DND-41 (cell line): Measurements from ENCODE around the gene ANXA2.

Source experiments
- ATAC-seq: fragments of 200-7000 bp; cut with Tn5 transposase; 3 replicates; pipeline ENCODE4 v1.9.1; 2021; ENCODE audit warnings: low read depth; ENCODE audit not compliant: insufficient read depth
- DNase-seq: peaks from one replicate; pipeline ENCODE4 v3.0.0-alpha.2; 2020
- H2AFZ ChIP-seq: 2 replicates; pipeline ENCODE4 v1.6.0; 2012; ENCODE audit warnings: low read depth, low read length
- H3K27ac ChIP-seq: 2 replicates; pipeline ENCODE4 v1.5.1; 2012; ENCODE audit warnings: low read length, inconsistent platforms
- H3K27me3 ChIP-seq: fragments of 200-600 bp; sonication (generic); 2 replicates; pipeline ENCODE4 v1.6.0; 2012; ENCODE audit warnings: low read length, mild to moderate bottlenecking, inconsistent platforms; ENCODE audit not compliant: insufficient read depth, poor library complexity
- H3K36me3 ChIP-seq: 2 replicates; pipeline ENCODE4 v1.5.1; 2012; ENCODE audit warnings: low read length, inconsistent platforms; ENCODE audit not compliant: insufficient read depth
- H3K4me1 ChIP-seq: 2 replicates; pipeline ENCODE4 v1.5.1; 2012; ENCODE audit warnings: mild to moderate bottlenecking, low read length; ENCODE audit not compliant: insufficient read depth
- H3K4me2 ChIP-seq: 2 replicates; pipeline ENCODE4 v1.6.0; 2012; ENCODE audit warnings: mild to moderate bottlenecking, moderate library complexity, low read length, inconsistent platforms; ENCODE audit not compliant: insufficient read depth
- H3K4me3 ChIP-seq, 2 experiments: fragments of 200-600 bp in 1 of 2; shearing (Covaris generic) in 1 of 2; 2 replicates each; pipeline ENCODE4 v1.5.1; 2012 to 2016; ENCODE audit warnings: inconsistent platforms in 2 of 2, low read length in 2 of 2, mild to moderate bottlenecking in 2 of 2, low read depth in 1 of 2, moderate library complexity in 1 of 2
- H3K79me2 ChIP-seq: 2 replicates; pipeline ENCODE4 v1.6.0; 2012; ENCODE audit warnings: low read length, inconsistent platforms; ENCODE audit not compliant: insufficient read depth
- H3K9ac ChIP-seq: 2 replicates; pipeline ENCODE4 v1.6.0; 2012; ENCODE audit warnings: low read depth, mild to moderate bottlenecking, inconsistent platforms, low read length, moderate library complexity
- H3K9me3 ChIP-seq: 2 replicates; pipeline ENCODE4 v1.5.1; 2012; ENCODE audit warnings: low read length, moderate library complexity, mild to moderate bottlenecking, inconsistent platforms; ENCODE audit not compliant: insufficient read depth, severe bottlenecking
- H4K20me1 ChIP-seq: 2 replicates; pipeline ENCODE4 v1.6.0; 2012; ENCODE audit warnings: low read length; ENCODE audit not compliant: insufficient read depth
- EZH2 ChIP-seq: IDR thresholded peaks from 3 replicates; pipeline ENCODE4 v1.6.1; 2012; ENCODE audit warnings: borderline replicate concordance, low read depth, mild to moderate bottlenecking, moderate library complexity, low read length, inconsistent platforms; ENCODE audit not compliant: severe bottlenecking
- TF ChIP-seq, protein P1 (sequence below): IDR thresholded peaks from 2 replicates; pipeline ENCODE4 v1.5.1; 2012; ENCODE audit warnings: borderline replicate concordance, low read length, moderate library complexity, mild to moderate bottlenecking; ENCODE audit not compliant: poor library complexity, severe bottlenecking; ENCODE audit errors: extremely low read depth

Gene ANXA2

DNA sequence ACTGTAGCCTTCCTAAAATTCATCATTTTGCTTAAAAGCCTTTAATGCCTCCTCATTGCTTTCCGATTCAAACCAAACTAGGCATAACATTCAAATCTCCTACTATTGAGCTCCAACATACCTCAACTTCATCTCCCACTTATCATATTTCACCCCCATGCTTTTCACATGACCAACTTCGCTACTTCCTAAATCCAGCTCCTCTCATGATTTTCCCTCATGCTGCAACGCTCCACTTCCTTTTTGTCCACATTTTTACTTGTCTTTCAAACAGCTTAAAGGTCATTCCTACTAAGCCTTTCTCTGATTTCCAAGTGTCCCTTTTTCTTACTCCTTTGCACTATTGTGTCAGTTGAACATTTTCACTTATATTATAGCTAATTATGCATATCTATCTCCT lies 20.3 kb upstream of the ANXA2 start:
- no peak overlapping the region for H3K27ac ChIP-seq
- ATAC-seq = no peak
- TF ChIP-seq, protein P1, sequence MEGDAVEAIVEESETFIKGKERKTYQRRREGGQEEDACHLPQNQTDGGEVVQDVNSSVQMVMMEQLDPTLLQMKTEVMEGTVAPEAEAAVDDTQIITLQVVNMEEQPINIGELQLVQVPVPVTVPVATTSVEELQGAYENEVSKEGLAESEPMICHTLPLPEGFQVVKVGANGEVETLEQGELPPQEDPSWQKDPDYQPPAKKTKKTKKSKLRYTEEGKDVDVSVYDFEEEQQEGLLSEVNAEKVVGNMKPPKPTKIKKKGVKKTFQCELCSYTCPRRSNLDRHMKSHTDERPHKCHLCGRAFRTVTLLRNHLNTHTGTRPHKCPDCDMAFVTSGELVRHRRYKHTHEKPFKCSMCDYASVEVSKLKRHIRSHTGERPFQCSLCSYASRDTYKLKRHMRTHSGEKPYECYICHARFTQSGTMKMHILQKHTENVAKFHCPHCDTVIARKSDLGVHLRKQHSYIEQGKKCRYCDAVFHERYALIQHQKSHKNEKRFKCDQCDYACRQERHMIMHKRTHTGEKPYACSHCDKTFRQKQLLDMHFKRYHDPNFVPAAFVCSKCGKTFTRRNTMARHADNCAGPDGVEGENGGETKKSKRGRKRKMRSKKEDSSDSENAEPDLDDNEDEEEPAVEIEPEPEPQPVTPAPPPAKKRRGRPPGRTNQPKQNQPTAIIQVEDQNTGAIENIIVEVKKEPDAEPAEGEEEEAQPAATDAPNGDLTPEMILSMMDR = no peak
- TF ChIP-seq EZH2 = no peak

DNA sequence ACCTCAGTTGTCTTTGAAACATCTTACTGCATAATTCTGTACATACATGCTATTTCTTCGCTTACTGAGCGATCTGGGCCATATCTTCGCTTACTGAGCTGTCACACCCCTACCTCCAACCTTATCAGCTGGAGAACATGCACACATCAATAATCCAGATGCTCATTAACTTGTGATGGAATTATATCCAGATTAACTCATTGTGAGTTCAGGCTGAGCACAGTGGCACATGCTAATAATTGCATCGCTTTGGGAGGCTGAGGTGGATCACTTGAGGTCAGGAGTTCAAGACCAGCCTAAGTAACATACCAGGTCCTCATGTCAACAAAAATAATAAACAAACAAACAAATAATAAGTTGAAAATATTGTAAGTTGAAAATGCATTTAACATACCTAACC lies 19.3 kb upstream of the ANXA2 start:
- no peak overlapping the region for H2AFZ ChIP-seq
- TF ChIP-seq EZH2 = no peak
- TF ChIP-seq, protein P1 = no peak
- no peaks in the 10 kb centered on the region for H4K20me1 ChIP-seq
- ATAC-seq = no peak
- H3K27me3 ChIP-seq = no peaks in the 10 kb centered on the region
- H3K27ac ChIP-seq = no peak overlapping the region
- no peak overlapping the region for H3K4me2 ChIP-seq
- H3K9me3 ChIP-seq = no peaks in the 10 kb centered on the region
- H3K79me2 ChIP-seq = no peaks in the 10 kb centered on the region
- no peak overlapping the region for H3K9ac ChIP-seq
- DNase-seq = no peak
- H3K36me3 ChIP-seq = 0 out of 2 replicates have a peak, but pooled peaks cover 3% of the 10 kb centered on the region
- no peaks in the 10 kb centered on the region for H3K4me1 ChIP-seq
- no peak overlapping the region for H3K4me3 ChIP-seq

More for the DNA sequence above, 20.3 kb upstream of the ANXA2 start:
- H3K9ac ChIP-seq = no peak overlapping the region
- H3K4me2 ChIP-seq = no peak overlapping the region
- H3K4me1 ChIP-seq = no peaks in the 10 kb centered on the region
- no peaks in the 10 kb centered on the region for H3K9me3 ChIP-seq
- DNase-seq = no peak
- H3K36me3 ChIP-seq = peaks cover 9% of the 10 kb centered on the region; the same call in 1 of the 2 replicates
- no peaks in the 10 kb centered on the region for H3K79me2 ChIP-seq
- H2AFZ ChIP-seq = no peak overlapping the region
- H4K20me1 ChIP-seq = no peaks in the 10 kb centered on the region
- no peak overlapping the region for H3K4me3 ChIP-seq
- no peaks in the 10 kb centered on the region for H3K27me3 ChIP-seq

DNA sequence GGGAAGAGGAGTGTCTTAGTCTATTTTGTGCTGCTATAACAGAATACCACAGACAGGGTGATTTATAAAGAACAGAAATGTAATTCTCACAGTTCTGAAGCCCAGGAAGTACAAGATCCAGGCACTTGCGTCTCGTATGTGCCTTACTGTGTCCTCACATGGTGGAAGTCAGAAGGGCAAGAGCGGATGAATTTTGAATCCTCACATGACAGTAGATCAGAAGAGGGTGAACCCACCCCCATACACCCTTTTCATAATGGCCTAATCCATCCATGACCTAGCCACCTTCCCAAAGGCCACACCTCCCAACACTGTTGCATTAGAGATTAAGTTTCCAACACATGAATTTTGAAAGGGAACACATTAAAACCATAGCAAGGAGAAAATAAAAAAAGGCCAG lies 18.7 kb upstream of the ANXA2 start:
- no peak overlapping the region for H3K4me2 ChIP-seq
- no peaks in the 10 kb centered on the region for H3K4me1 ChIP-seq
- no peak for ATAC-seq
- no peak overlapping the region for H2AFZ ChIP-seq
- H3K79me2 ChIP-seq = no peaks in the 10 kb centered on the region
- H3K9ac ChIP-seq = no peak overlapping the region
- H3K9me3 ChIP-seq = no peaks in the 10 kb centered on the region
- no peak overlapping the region for H3K4me3 ChIP-seq
- H3K27ac ChIP-seq = no peak overlapping the region
- H3K36me3 ChIP-seq = no peaks in the 10 kb centered on the region
- TF ChIP-seq, protein P1 = no peak
- no peak for TF ChIP-seq EZH2
- DNase-seq = no peak
- H3K27me3 ChIP-seq = no peaks in the 10 kb centered on the region
- H4K20me1 ChIP-seq = no peaks in the 10 kb centered on the region

DNA sequence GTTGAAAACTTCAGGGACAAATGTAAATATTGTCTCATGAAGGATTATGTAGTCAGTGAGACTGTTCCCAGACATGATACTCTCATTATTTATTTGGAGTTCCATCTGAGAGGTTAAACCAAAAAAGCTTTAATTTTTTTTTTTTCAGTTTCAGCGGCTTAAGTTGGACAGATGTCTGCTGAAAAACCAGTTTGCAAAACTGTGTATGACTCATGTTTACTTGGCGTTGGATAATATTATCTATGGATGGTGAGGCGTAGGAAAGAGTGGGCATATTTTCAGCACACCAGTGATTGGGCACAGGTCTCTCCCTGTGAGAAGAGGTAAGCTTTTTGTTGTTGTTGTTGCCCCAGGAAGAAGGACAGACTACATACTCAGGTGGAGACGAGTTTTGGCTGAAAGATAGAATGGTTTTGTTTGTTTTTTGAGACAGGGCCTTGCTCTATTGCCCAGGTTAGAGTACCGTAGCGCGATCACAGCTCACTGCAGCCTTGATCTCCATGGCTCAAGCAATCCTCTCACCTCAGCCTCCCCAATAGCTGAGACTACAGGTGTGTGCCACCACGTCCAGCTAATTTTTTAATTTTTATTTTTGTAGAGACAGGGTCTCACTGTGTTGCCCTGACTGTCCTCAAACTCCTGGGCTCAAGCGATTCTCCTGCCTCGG lies 16.4 kb upstream of the ANXA2 start:
- Histone ChIP-seq H3K27ac (no peak overlapping the region), H4K20me1 (no peaks in the 10 kb centered on the region), H3K27me3 (no peaks in the 10 kb centered on the region), H3K79me2 (no peaks in the 10 kb centered on the region), H3K4me2 (no peak overlapping the region), H2AFZ (no peak overlapping the region), H3K9ac (no peak overlapping the region), H3K4me3 (no peak overlapping the region), H3K36me3 (no peaks in the 10 kb centered on the region), H3K4me1 (no peaks in the 10 kb centered on the region), H3K9me3 (no peaks in the 10 kb centered on the region)
- no peak for TF ChIP-seq EZH2
- TF ChIP-seq, protein P1 = no peak
- ATAC-seq (no peak), DNase-seq (no peak)
